Breast epithelium (tissue), 4 donors: Measurements from ENCODE around the gene PTPRG. TPM values are rescaled to one million over a fixed set of nuclear protein-coding genes. Genes with fewer than 3 reads are reported as not detected.

ENCODE experiments used
- DNase-seq, 2 donors: peaks; one replicate each; pipeline ENCODE4 v3.0.0-alpha.2; 2019; ENCODE audit warnings: low spot score in 2 of 2
- H3K27ac ChIP-seq, 2 donors: fragments of 200-600 bp; sonication (generic) in 1 of 2; one replicate each; pipeline ENCODE4 v1.5.1; 2016 to 2019; ENCODE audit warnings: mild to moderate bottlenecking in 1 of 2
- H3K27me3 ChIP-seq, 2 donors: fragments of 200-600 bp; sonication (generic) in 1 of 2; one replicate each; pipeline versions ENCODE4 v1.5.1 to v1.6.0; 2017 to 2019; ENCODE audit warnings: control low read depth in 1 of 2, mild to moderate bottlenecking in 1 of 2
- H3K36me3 ChIP-seq: fragments of 200-600 bp; one replicate; pipeline ENCODE4 v1.5.1; 2019
- H3K4me1 ChIP-seq, 2 donors: fragments of 200-600 bp; sonication (generic); one replicate each; pipeline ENCODE4 v1.5.1; 2016 to 2019; ENCODE audit warnings: control low read depth in 1 of 2
- H3K4me3 ChIP-seq, 3 donors: fragments of 200-600 bp; sonication (generic); 1 replicate in 2 of 3; 2 replicates in 1 of 3; pipeline ENCODE4 v1.5.1; 2016 to 2019; ENCODE audit warnings: mild to moderate bottlenecking in 3 of 3, moderate library complexity in 2 of 3
- H3K9me3 ChIP-seq, 2 donors: fragments of 200-600 bp; sonication (generic) in 1 of 2; one replicate each; pipeline ENCODE4 v1.5.1; 2016 to 2019; ENCODE audit warnings: control low read depth in 1 of 2
- CTCF ChIP-seq, 3 donors: fragments of 450-650 bp; IDR thresholded peaks; one replicate each; pipeline ENCODE4 v1.5.1; 2016 to 2017; ENCODE audit warnings: antibody characterized with exemption in 3 of 3, mild to moderate bottlenecking in 3 of 3, moderate library complexity in 3 of 3
- POLR2A ChIP-seq: fragments of 450-650 bp; IDR thresholded peaks from one replicate; pipeline ENCODE4 v1.6.1; 2016; ENCODE audit warnings: antibody characterized with exemption, mild to moderate bottlenecking, moderate library complexity
- POLR2AphosphoS5 ChIP-seq, 3 donors: sonication (generic); formaldehyde crosslinking; IDR thresholded peaks; one replicate each; pipeline ENCODE4 v1.6.1; 2017; ENCODE audit warnings: antibody characterized with exemption in 3 of 3
- intact Hi-C: fragments of 100-400 bp; cut with DNase I; formaldehyde crosslinking; loops from one replicate; pipeline ENCODE4 v1.15.1; 2023; ENCODE audit warnings: low total_unique reads
- total RNA-seq, 3 donors: library from RNA; depleted of rRNA; stranded (reverse); fragments of >200 nt; gene quantifications; one replicate each; pipeline ENCODE4 v1.1.0, GENCODE V29; 2016

The PTPRG gene
- total RNA-seq, 3 donors from 2014 or later, result 42.3 to 179 (median 61.6) TPM

DNA sequence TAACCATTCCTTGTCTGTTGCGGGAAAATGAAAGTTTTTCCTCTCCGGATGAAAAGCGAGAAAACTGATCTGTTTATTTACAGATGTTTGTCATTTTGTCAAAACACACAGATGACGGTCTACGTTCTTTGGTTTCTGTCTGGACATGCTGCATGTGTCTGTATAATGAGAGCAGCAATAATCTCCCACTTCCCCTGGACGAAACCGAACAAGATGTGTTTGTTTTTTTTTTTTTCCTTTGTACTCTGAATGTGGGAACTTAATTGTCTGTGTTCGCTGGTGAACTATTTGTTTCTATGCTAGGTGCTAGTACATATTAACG is 33.6 kb downstream of the PTPRG start:
- Histone ChIP-seq H3K4me1 (peaks cover 0 to 8% of the 10 kb centered on the region in 2 donors), H3K27me3 (no peaks in the 10 kb centered on the region), H3K9me3 (no peaks in the 10 kb centered on the region), H3K27ac (peak overlapping the region in 1 of 2 donors; percentile 73), H3K4me3 (peak overlapping the region in 1 of 3 donors; percentile 32), H3K36me3 (no peaks in the 10 kb centered on the region)
- intact Hi-C loops, result no loop called here
- no peak for TF ChIP-seq CTCF (IDR thresholded peaks at IDR 0.05)
- no peak for TF ChIP-seq POLR2AphosphoS5 (IDR thresholded peaks at IDR 0.05)
- no peak for TF ChIP-seq POLR2A
- DNase-seq, result no peak

DNA sequence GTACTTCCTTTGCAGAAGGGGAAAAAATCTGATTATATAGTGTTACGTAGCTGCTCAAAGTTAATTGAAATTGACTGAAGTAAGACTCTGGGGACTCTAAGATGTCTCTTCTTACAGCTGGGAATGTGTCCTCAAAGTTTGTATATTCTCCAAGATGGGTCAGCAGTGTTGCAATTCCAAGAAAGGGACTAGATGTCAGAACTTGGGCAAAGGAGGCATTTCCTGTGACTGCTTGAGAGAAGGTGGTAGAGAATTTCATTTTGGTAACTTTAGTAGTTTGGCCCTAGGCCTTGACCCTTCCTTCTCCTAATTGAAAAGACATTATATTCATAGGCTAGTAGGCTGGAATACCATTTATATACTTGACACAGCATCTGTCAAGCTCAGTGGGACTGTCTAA is 33.9 kb downstream of the PTPRG start:
- Histone ChIP-seq H3K4me1 (peaks cover 0 to 8% of the 10 kb centered on the region in 2 donors), H3K9me3 (no peaks in the 10 kb centered on the region), H3K27ac (peak overlapping the region in 1 of 2 donors; percentile 64), H3K27me3 (no peaks in the 10 kb centered on the region), H3K36me3 (no peaks in the 10 kb centered on the region), H3K4me3 (no peak overlapping the region)
- no peak for TF ChIP-seq POLR2A
- TF ChIP-seq CTCF (IDR thresholded peaks at IDR 0.05), result no peak
- TF ChIP-seq POLR2AphosphoS5 (IDR thresholded peaks at IDR 0.05), result no peak
- no peak for DNase-seq
- intact Hi-C loops, result no loop called here

DNA sequence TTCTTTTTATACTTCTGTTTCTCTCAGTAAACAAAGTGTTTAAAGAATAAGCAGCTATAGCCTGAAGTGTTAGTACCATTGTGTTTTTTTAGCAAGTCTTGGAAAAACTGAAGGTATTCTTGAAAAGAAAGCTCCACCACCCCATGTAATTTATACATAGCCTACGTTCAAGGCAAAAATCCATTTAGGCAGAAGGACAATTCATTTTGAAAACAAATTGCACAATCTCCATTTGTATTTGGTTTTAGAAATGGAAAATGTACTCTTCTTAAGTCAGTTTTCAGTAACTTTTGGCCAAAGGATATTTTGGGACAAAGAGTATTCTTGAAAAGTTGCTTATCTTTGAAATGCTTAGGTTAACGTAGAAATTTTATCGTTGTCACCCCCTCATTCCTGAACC is 34.5 kb downstream of the PTPRG start:
- Histone ChIP-seq H3K27me3 (no peaks in the 10 kb centered on the region), H3K4me1 (peaks cover 0 to 8% of the 10 kb centered on the region in 2 donors), H3K27ac (peak overlapping the region in 1 of 2 donors; percentile 64), H3K36me3 (no peaks in the 10 kb centered on the region), H3K4me3 (no peak overlapping the region), H3K9me3 (no peaks in the 10 kb centered on the region)
- TF ChIP-seq CTCF (IDR thresholded peaks at IDR 0.05), result no peak
- TF ChIP-seq POLR2A, result no peak
- no peak for TF ChIP-seq POLR2AphosphoS5 (IDR thresholded peaks at IDR 0.05)
- DNase-seq, result no peak
- intact Hi-C loops, result no loop called here

DNA sequence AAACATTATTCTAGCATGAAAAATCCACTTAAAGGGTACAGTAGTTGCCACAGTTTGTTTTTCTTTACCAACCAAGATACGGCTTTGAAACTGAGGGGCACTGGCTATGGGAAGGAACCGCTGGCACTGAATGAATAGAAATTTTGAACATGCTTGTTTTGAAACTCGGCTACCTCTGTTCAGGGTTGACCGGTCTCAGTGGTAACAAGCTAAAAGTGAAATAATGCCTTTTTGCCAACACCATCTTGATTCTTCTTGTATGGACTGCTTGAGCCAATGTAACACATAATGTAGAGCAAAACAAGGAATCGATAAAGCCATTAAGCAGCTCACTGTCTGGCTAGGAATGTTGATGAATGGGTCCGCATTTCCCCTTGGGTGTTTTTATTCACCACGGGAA is 36.5 kb downstream of the PTPRG start:
- peaks cover 0 to 8% of the 10 kb centered on the region in 2 donors for H3K4me1 ChIP-seq
- no peaks in the 10 kb centered on the region for H3K36me3 ChIP-seq

DNA sequence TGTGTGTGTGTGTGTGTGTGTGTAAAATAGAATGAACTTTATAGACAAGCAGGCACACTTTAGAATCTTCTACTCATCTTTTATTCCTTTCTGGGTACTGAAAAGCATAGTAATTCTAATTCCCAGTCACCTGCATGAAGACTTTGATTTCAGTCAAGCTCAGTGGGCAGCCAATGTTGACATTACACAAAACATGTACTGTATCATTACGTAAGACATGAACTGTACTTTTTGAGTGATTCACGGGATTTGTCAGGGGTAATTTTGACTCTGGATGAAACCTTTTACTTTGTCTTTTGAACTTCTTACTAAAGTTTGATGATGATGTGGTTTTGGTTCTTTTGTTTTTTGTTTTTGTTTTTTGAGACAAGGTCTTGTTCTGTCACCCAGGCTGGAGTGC is 38.8 kb downstream of the PTPRG start:
- Histone ChIP-seq H3K4me1 (no peaks in the 10 kb centered on the region), H3K27ac (no peak overlapping the region), H3K4me3 (no peak overlapping the region), H3K36me3 (no peaks in the 10 kb centered on the region), H3K27me3 (no peaks in the 10 kb centered on the region), H3K9me3 (no peaks in the 10 kb centered on the region)
- TF ChIP-seq POLR2A (no peak), CTCF (IDR thresholded peaks at IDR 0.05) (no peak), POLR2AphosphoS5 (IDR thresholded peaks at IDR 0.05) (no peak)
- intact Hi-C loops, result no loop called here
- no peak for DNase-seq

More for the DNA sequence above, 36.5 kb downstream of the PTPRG start:
- Histone ChIP-seq H3K27ac (no peak overlapping the region), H3K9me3 (no peaks in the 10 kb centered on the region), H3K4me3 (no peak overlapping the region), H3K27me3 (no peaks in the 10 kb centered on the region)
- no peak for DNase-seq
- TF ChIP-seq POLR2AphosphoS5 (IDR thresholded peaks at IDR 0.05), result no peak
- TF ChIP-seq CTCF (IDR thresholded peaks at IDR 0.05), result no peak
- no peak for TF ChIP-seq POLR2A
- intact Hi-C loops, result no loop called here
